Activated CD8-positive, alpha-beta memory T cell treated with anti-CD3 and anti-CD28 coated beads for 36 hours (primary cell): Measurements from ENCODE around the gene METTL3. TPM values are rescaled to one million over a fixed set of nuclear protein-coding genes. Genes with fewer than 3 reads are reported as not detected.

Experiments
- CTCF ChIA-PET: fragments of 350-600 bp; sonication (Branson Sonifier 250); formaldehyde crosslinking; loops from one replicate; lab custom pipeline; 2021; ENCODE audit warnings: antibody characterized with exemption; lab: Charles Lee
- POLR2A ChIA-PET: fragments of 350-600 bp; sonication (Branson Sonifier 250); formaldehyde crosslinking; loops from one replicate; lab custom pipeline; 2021; ENCODE audit warnings: antibody characterized with exemption; lab: Charles Lee
- total RNA-seq, 2 experiments: library from RNA; stranded (reverse); gene quantifications; one replicate each; pipeline ENCODE4 v1.2.3, GENCODE V29; 2021

METTL3 gene
- total RNA-seq, 2 experiments from 2014 or later: 64.2 to 64.9 TPM

DNA sequence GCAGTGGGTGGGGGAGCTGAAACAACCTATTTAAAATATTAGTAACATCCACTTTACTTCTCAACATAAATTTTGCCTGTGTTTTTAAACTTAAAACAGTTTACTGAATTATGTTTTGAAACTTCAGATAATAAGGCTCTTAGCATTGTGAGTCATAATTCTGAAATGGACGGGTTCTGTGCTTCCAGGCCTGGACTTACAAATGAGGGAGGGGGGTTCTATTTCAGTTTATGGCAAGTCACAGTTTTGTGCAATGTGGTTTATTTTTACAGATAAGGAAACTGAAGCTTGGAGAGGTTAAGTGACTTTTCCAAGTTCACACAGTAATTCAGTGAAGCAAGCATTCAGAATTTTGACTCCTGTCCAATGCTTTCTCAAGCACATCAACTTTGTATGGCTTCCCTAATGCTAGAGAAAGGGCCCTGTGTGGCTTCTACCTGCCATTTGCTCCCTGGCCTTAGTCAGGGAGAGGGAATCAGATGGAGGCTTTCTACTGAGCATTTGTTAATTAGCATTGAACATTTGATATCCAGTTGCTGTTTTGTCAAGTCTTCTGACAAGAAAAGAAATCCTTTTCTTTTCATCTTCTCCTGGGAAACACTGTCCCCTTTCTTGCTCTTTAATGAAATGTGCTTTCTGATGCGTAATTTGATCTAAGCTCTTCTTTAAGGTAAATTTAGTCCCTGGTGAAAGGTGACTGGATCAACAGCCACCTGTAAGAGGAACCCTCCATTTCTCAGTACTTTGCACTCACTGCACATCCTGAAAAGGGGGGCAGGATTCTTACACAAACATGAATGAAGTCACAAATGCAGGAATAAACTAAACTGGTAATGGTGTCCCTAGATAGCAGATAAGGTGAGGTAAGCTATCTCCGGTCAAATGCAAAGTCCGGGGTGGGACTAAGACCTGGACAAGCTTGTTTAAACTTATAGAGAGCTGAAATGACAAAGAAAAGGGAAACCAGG is 17.5 kb upstream of the METTL3 start:
- CTCF ChIA-PET: no interaction called here
- POLR2A ChIA-PET: no interaction called here

DNA sequence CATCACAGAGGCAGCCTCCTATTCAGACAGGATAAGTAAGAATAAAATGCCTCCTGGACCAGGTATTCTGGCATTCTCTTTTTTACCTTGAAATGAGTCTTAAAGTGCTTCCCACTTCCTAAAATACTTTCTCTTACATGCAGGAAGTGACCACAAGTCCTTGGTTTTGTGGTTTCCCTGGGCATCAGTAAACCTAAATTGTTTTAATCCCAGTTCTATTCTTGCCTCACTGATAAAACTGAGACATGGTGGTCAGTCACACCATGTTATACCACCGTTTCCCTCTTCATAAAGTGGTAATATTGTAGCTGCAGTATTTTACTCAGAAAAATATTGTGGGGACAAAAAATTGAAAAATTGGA is 16.2 kb upstream of the METTL3 start:
- CTCF ChIA-PET: no interaction called here

DNA sequence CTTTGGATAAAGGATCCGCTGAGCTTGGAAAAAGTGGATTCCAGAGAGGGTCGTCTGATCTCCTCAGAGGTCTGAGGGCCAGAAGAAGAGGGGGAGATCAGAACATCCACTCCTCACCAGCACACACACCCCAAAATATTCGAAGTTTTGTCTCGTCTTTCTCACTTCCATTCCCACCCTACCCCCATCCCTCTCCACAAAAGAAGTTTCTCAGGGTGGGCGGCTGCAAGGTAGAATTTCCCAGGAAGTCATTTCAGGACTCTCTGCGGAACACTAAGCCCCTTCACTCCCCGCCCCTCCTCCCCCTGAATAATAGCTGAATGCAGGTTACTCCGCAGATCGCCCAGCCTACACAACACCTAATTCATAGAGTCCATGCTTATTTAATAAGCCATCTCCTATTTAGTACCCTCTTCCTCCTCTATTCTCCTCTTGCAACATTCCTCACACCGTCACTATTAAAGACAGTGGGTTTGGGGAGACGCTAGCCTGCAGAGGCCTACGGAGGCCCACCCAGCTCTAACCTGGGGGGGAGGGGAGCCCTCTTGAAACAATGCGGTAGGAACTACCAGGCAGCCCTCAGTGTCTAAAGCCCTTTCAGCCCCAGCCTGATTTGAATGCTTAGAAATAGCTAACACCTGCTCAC is 15.7 kb upstream of the METTL3 start:
- POLR2A ChIA-PET: interaction anchor here (0.6 to 1.8 kb wide), 5 partner anchors 16 to 225 kb away, joined by 3 to 18 read pairs (median 3); partner anchors contain the start of gene METTL3
- CTCF ChIA-PET: interaction anchor here (0.9 to 1.5 kb wide), 5 partner anchors 15 to 50 kb away, joined by 3 to 6 read pairs (median 4); partner anchors contain the start of genes METTL3 and TOX4

More for the DNA sequence above, 16.2 kb upstream of the METTL3 start:
- POLR2A ChIA-PET: interaction anchor here (0.6 to 1.8 kb wide), 3 partner anchors 17 to 226 kb away, joined by 3 to 18 read pairs (median 5); partner anchors contain the start of gene METTL3

DNA sequence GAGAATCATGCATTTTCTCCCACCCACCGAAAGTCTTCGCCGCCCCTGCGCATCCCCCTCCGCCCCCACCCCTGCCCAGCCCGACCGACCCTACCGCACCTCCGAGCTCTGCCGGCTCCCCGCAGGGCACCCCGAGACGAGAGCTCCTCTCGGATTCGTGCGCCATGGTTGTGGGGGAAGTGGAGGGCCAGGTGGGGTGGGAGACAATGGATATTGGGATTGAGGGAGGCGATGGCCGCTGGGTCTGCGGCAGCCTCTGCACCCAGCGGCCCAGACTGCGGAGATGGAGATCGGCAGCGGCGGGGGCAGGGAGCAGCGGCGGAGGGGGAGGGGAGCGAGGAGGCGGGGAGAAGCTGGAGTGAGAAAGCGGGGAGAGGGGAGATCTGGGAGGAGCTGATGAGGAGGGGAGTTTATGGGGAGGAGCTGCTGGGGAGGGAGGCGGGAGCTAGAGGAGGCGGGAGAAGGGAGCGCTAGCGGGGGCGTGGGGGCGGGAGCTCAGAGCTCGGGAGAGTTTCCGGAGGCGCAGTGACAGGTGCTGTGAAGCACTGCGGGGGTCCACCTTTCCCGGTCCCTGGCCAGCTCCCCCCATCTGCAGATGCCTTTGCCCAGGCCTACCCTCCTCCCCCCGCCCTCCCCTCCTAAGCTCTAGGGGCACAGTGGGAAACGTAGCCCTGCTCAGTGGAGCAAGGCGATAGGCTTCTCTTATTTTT is 15.0 kb upstream of the METTL3 start, which contains the start of gene SALL2:
SALL2 (minus strand) TSS at position 385 of the 710 bp plus-strand sequence; CDS start at position 166, 219 bp downstream.
- POLR2A ChIA-PET: interaction anchor here (0.6 to 1.8 kb wide), 3 partner anchors 16 to 81 kb away, joined by 3 to 18 read pairs (median 3); partner anchors contain the start of gene METTL3

DNA sequence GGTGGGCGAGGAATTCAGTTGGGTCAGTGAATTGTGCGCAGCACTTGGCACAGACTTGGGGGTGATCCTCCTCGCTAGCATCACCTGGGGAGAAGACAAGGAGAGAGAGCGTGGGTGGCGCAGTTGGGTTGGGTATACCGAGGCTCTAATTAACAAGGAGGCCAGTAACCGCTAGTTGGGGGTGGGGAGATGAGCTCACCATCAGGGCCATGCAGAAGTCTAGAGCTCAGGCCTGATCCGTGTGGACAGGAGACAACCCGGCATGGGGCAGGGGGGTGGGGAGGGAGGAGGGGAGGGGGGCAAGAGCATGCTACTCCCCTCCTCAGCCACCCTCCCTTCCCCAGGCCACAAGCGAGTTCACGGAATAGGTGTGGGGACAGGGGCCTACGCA is 14.4 kb upstream of the METTL3 start:
- POLR2A ChIA-PET: interaction anchor here (1.8 kb wide), 1 partner anchor 15 kb away, joined by 18 read pairs; the partner anchor contains the start of gene METTL3
- CTCF ChIA-PET: interaction anchor here (1.0 to 1.5 kb wide), 4 partner anchors 14 to 48 kb away, joined by 3 to 6 read pairs (median 4); partner anchors contain the start of genes METTL3 and TOX4

More for the DNA sequence above, 15.0 kb upstream of the METTL3 start, which contains the start of gene SALL2:
- CTCF ChIA-PET: interaction anchor here (0.9 to 1.5 kb wide), 5 partner anchors 15 to 49 kb away, joined by 3 to 6 read pairs (median 4); partner anchors contain the start of genes METTL3 and TOX4

DNA sequence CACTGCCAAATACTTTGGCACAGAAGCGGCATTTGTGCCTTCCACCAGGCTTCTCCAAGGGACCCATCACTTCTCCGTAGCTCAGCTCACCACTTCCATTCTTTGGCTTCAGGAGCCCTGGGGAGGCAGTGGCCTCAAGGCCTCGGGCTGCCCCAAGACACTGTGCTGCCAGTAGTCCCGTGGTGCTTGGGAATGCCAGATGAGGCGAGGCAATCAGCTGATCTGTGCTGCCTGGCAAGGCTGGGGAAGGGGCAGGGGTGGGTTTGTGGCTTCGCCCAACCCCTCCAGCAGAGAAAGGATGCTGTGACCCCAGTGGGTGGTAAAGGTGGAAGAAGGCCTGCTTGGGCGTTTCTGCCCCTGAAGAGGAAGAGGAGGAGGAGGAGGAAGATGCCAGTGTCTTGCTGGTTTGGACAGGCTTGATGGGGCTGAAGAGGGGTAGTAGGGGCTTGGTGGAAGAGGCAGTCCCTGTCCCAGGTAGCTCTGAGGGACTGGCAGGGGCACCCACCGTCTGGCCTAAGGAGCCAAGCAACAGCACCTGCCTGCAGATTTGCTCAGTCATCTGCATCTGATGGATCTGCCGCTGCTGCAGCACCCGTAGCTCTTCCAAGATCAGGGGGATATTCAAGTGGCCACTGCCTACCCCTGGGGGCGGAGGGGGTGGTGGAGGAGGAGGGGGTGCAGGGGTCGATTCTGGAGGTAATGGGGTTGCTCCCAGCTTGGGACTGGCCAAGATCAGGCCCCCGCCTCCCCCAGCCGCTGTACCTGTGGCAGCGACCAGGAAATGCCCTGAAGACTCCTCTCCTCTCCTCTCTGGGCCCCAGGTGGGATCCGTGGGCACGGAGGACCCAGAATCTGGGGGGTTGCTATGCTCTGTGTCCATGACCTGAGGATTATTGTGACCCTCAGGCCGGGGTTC is 13.7 kb upstream of the METTL3 start:
- POLR2A ChIA-PET: no interaction called here
- CTCF ChIA-PET: interaction anchor here (1.5 kb wide), 1 partner anchor 34 kb away, joined by 3 read pairs; no protein-coding TSS in a partner anchor

DNA sequence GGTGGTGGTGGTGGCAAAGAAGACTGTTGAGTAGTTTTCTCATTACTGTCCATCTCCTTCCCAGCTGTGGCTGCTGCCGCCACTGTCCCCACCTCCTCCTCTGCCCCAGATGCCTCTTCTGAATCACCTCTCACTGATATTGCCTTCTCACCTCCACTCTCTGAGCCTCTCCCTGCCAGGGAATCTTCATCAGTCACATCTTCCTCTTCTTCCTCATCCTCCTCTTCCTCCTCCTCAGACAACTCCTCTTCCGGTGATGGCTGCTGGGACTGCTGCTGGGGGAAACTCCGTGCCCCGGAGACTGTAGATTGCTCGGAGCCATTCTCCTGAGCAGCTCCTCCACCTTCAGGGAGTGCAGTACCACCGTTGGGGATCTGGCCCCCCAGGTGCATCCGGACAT is 12.1 kb upstream of the METTL3 start:
- POLR2A ChIA-PET: no interaction called here
- CTCF ChIA-PET: interaction anchor here (1.4 kb wide), 1 partner anchor 25 kb away, joined by 4 read pairs; no protein-coding TSS in a partner anchor

DNA sequence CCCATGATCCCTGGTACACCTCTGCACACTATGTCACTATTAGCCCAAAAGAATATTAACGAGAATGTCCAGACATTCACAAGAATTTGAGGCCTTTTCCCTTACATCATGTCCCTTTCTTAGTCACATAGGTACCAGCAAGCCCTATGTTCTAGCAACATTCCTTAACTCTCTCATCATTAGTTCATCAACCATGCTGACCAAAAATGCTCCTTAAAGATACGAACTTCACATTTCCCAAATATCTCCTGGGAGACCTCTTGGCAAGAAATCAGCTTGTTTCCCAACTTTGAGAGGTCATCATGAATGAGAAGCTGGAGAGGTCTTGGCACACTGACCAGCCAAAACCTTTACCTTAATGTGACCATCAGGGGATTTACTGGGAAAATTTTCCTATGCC is 10.4 kb upstream of the METTL3 start:
- CTCF ChIA-PET: interaction anchor here (0.5 kb wide), 1 partner anchor 29 kb away, joined by 3 read pairs; no protein-coding TSS in a partner anchor
- POLR2A ChIA-PET: no interaction called here

DNA sequence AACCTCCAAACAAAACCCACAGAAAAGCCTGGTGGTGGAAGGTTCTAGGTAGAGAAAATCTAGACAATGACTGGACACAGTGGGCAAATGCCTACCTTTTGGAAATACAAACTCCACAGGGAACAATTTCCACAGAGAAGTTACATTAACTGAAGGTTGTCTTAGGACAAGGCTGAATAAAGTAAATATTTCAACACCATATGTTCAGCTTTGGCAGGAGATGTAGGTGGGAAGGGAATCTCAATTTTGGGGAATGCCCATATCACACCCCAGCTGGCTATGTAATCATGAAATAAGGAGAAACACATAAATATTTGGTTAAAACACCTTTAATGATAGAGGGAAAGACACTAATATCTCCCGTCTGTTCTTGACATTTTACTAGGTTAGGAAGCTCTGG is 9.6 kb upstream of the METTL3 start:
- ChIA-PET POLR2A (no interaction called here), CTCF (interaction anchor here (0.5 kb wide), 1 partner anchor 28 kb away, joined by 3 read pairs; no protein-coding TSS in a partner anchor)

DNA sequence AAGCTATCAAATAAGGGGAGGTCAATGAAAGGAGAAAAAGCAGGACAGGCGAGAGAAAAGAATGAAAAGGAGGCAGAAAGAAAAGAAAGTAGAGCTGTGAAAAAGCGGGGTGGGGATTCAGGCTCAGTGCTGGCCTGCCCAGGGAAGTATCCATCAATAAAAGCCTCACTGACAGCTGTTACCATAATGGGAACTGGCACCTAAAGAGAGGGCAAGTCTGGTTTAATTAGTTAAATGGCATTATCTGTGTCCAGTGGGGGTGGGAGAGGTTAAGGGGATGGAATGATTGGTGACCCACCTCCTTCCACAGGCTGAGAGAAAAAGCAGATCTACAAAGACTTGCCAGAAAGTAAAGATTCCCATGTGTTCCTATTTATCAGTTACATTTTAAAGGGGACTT is 7.6 kb upstream of the METTL3 start:
- ChIA-PET CTCF (interaction anchor here (0.6 to 1.0 kb wide), 2 partner anchors 14 to 522 kb away, joined by 3 to 5 read pairs; no protein-coding TSS in a partner anchor), POLR2A (no interaction called here)

DNA sequence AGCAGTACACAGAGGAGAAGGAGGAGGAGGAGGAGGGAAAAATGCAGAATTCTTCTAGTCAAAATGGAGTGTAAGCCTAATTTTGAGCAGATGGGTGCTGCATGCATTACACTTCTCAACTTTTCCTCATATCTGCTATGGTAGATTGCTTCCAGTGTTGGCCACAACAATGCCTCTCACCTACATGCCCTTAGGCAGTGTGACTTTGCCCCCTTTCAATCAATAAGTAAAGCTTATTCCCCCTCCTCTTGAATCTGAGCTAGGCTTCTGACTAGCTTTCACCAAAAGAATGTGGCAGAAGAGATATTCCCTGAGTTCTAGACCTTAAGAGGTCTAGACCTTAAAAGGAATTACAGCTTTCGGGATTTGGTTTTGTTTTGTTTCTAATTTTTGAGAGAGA is 3.2 kb upstream of the METTL3 start:
- ChIA-PET CTCF (no interaction called here), POLR2A (no interaction called here)

DNA sequence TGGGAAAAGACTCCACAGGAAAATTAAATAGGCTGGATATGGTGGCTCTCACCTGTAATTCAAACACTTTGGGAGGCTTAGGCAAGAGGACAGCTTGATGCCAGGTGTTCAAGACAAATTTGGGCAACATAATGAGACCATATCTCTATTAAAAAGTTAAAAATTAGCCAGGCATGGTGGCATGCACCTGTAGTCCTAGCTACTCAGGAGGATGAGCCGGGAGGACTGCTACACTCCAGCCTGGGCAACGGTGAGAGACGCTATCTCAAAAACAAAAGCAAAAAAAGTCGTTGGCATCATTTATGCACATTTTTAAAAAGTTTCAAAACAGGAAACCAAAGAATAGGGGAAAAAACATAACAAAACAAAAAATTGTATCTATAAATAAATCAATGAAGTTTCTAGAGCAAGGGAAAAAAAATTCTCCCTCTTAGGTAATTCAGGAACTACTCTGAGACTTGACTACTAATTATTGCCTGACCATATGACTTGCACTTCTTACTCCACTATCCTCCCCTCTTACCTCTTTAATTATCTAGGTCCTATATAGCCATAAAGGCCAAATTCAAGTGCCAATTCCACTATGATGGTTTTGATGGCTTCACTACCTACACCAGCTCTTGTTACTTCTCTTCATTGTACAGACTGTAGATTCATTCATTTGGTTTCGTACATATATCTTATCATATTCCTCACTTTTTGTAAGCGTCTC is 1.6 kb downstream of the METTL3 start:
- ChIA-PET CTCF (interaction anchor here (1.7 to 3.9 kb wide), 3 partner anchors 10 to 54 kb away, joined by 4 to 19 read pairs (median 5); partner anchors contain the start of genes CHD8 and SALL2), POLR2A (interaction anchor here (0.6 to 2.4 kb wide), 3 partner anchors 17 to 72 kb away, joined by 3 to 18 read pairs (median 3); partner anchors contain the start of gene SALL2)

DNA sequence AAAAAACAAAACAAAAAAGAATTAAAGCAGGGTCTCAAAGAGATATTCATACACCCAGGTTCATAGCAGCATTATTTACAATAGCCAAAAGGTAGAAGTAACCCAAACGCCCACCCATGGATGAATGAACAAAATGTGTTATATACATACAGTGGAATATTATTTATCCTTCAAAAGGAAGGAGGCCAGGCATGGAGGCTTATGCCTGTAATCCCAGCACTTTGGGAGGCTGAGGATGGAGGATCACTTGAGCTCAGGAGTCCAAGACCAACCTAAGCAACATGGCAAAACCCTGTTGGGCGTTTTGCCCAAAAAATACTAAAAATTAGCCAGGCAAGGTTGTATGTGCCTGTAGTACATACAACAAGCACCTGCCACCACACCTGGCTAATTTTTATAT is 4.6 kb downstream of the METTL3 start:
- CTCF ChIA-PET: no interaction called here
- POLR2A ChIA-PET: no interaction called here

DNA sequence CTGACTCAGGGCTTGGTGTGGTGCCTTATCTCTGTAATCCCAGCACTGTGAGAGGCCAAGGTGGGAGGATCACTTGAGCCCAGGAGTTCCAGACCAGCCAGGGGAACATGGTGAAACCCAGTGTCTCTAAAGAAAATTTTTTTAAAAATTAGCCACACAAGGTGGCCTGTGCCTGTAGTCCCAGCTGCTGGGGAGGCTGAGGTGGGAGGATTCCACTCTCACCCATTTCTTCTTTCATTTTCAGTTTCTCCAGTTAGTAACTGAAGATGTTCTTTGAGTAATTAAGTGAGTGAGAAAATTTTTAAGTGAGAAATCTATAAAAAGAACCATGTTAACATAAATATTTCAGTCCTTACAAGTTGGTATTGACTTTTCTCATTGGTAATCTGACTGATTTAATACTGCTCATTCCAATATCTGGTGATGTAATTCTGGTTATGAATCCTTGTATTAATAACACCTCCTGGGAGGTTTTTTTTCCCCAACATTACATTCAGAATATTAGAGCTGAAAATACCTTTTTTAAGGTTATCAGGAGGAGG is 6.1 kb downstream of the METTL3 start:
- POLR2A ChIA-PET: no interaction called here
- CTCF ChIA-PET: interaction anchor here (1.1 kb wide), 1 partner anchor 13 kb away, joined by 5 read pairs; no protein-coding TSS in a partner anchor

DNA sequence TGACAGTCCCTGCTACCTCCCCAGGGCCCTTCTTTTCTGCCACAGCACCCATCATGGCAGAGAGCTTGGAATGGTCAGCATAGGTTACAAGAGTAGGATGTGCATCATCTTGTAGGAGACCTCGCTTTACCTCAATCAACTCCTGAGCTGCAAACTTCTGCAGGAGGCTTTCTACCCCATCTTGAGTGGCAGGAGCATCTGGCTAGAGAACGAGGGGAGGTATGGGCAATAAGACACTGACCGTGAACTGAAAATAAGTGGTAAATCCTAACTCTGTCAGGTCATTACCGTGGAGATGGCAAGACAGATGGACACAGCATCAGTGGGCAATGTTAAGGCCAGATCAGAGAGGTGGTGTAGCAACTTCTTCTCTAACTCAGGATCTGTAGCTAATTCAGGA is 7.8 kb downstream of the METTL3 start:
- ChIA-PET POLR2A (no interaction called here), CTCF (no interaction called here)

DNA sequence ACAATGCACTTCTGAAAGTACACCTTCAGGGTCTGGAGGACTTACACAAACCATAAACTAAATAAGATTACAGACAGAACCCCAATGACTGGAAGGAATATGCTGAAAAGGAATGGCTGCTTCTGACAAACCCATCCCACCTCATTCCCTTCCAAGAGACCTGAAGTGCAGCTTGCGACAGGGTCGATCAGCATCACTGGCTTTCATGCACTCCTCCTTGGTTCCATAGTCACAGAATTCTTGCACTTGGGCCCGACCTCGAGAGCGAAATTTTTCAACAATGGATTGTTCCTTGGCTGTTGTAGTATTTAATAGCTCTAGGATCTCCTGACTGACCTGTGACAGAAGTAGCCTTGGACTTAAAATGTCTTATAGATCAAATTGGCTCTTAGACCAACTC is 9.6 kb downstream of the METTL3 start:
- ChIA-PET CTCF (interaction anchor here (1.6 kb wide), 1 partner anchor 56 kb away, joined by 4 read pairs; no protein-coding TSS in a partner anchor), POLR2A (interaction anchor here (1.9 kb wide), 1 partner anchor 9 kb away, joined by 5 read pairs; the partner anchor contains the start of gene METTL3)
